Measurements from ENCODE around the gene FBLN1. TPM values are rescaled to one million over a fixed set of nuclear protein-coding genes. Genes with fewer than 3 reads are reported as not detected.
A peak's percentile ranks its signal among the peaks of the same experiment; 100 is the strongest.

Gene FBLN1
- total and polyA plus RNA-seq, 2 of the 13 experiments (the other 11 are each of a cell fraction or from before 2014, with no cell fraction given), result 37.3 to 103 TPM

- TF ChIP-seq ZFP82 (CRISPR knock-in tag; IDR thresholded peaks at IDR 0.05; ENCODE audit: borderline replicate concordance) (no peak), RBFOX2 (IDR thresholded peaks at IDR 0.05; ENCODE audit: low read depth, low read length) (no peak), RFX3 (CRISPR knock-in tag; IDR thresholded peaks at IDR 0.05) (no peak), BRCA1 (CRISPR knock-in tag; IDR thresholded peaks at IDR 0.05) (no peak), YY1 (IDR thresholded peaks at IDR 0.05; ENCODE audit: insufficient read depth, insufficient replicate concordance, low read depth, low read length) (peak; percentile 10), RARA (CRISPR knock-in tag; IDR thresholded peaks at IDR 0.05) (peak; percentile 94), PHF8 (CRISPR knock-in tag; IDR thresholded peaks at IDR 0.05) (peak; percentile 39), ZSCAN29 (CRISPR knock-in tag; conservative IDR thresholded peaks at IDR 0.05) (no peak), PLRG1 (conservative IDR thresholded peaks at IDR 0.05) (no peak), SMYD3 (CRISPR knock-in tag; IDR thresholded peaks at IDR 0.05) (no peak), ZKSCAN1 (IDR thresholded peaks at IDR 0.05; ENCODE audit: low read length) (no peak), ZNF30 (CRISPR knock-in tag; IDR thresholded peaks at IDR 0.05) (no peak), CTCF (CRISPR knock-in tag; IDR thresholded peaks at IDR 0.05) (no peak), E2F5 (CRISPR knock-in tag; conservative IDR thresholded peaks at IDR 0.05) (no peak), TAF1 (CRISPR knock-in tag; IDR thresholded peaks at IDR 0.05) (no peak), PITX1 (CRISPR knock-in tag; IDR thresholded peaks at IDR 0.05) (peak; percentile 95), NAIF1 (CRISPR knock-in tag; IDR thresholded peaks at IDR 0.05; ENCODE audit: borderline replicate concordance) (no peak), ZNF782 (CRISPR knock-in tag; IDR thresholded peaks at IDR 0.05; ENCODE audit: borderline replicate concordance) (no peak), IRF9 (CRISPR knock-in tag; IDR thresholded peaks at IDR 0.05; ENCODE audit: borderline replicate concordance) (0 out of 2 replicates have a peak, but pooled peaks have one; percentile 34), RBAK (CRISPR knock-in tag; IDR thresholded peaks at IDR 0.05) (peak; percentile 63; the same call in 1 of the 2 replicates), ZNF577 (CRISPR knock-in tag; IDR thresholded peaks at IDR 0.05; ENCODE audit: borderline replicate concordance, low read depth) (no peak), ZNF891 (CRISPR knock-in tag; IDR thresholded peaks at IDR 0.05) (no peak), ZNF615 (CRISPR knock-in tag; IDR thresholded peaks at IDR 0.05; ENCODE audit: borderline replicate concordance) (no peak), XRCC5 (optimal IDR thresholded peaks at IDR 0.05; ENCODE audit: low read length) (no peak), NFE2 (CRISPR knock-in tag; IDR thresholded peaks at IDR 0.05) (no peak), ZNF10 (CRISPR knock-in tag; IDR thresholded peaks at IDR 0.05; ENCODE audit: borderline replicate concordance, low read depth) (no peak), ZNF740 (CRISPR knock-in tag; IDR thresholded peaks at IDR 0.05) (no peak), NBN (conservative IDR thresholded peaks at IDR 0.05) (no peak), ZFY (CRISPR knock-in tag; IDR thresholded peaks at IDR 0.05) (peak; percentile 40; the same call in 1 of the 2 replicates), DMAP1 (CRISPR knock-in tag; IDR thresholded peaks at IDR 0.05) (no peak), ZNF747 (CRISPR knock-in tag; IDR thresholded peaks at IDR 0.05; ENCODE audit: borderline replicate concordance) (no peak)
Measured at GRCh38 chr22:45629469-45630089, 126.9 kb downstream of the FBLN1 start (continued).

Data from HepG2 (cell line).